ENCODE results near the gene PIM1.
A peak's percentile ranks its signal among the peaks of the same experiment; 100 is the strongest.

Gene PIM1

DNA sequence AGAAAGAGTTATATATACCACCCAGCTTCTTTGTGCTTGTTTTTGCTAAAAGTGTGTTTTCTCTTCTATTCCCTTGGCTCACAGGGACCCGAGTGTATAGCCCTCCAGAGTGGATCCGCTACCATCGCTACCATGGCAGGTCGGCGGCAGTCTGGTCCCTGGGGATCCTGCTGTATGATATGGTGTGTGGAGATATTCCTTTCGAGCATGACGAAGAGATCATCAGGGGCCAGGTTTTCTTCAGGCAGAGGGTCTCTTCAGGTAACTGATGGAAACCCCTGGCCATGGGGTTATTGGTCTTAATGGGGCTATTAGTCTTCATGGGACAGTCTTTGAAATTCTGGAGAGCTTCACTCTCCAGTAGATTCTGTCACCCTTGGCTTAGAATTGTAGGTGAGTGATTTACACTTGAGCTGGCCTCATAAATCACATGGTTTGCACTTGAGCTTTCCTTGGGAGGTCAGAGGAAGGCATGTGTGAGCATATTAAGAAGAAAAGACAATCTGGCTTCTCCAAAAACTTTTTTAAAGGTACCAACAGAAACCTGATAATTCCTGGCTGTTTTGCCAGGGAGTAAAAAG is 3.0 kb downstream of the PIM1 start:
- DNase-seq (ENCODE audit: low read depth): no peak
- TF ChIP-seq CTCF (IDR thresholded peaks at IDR 0.05; ENCODE audit: insufficient read depth, low read depth, low read length, missing control alignments): no peak
- H3K4me3 ChIP-seq (ENCODE audit: low read length): no peak overlapping the region

DNA sequence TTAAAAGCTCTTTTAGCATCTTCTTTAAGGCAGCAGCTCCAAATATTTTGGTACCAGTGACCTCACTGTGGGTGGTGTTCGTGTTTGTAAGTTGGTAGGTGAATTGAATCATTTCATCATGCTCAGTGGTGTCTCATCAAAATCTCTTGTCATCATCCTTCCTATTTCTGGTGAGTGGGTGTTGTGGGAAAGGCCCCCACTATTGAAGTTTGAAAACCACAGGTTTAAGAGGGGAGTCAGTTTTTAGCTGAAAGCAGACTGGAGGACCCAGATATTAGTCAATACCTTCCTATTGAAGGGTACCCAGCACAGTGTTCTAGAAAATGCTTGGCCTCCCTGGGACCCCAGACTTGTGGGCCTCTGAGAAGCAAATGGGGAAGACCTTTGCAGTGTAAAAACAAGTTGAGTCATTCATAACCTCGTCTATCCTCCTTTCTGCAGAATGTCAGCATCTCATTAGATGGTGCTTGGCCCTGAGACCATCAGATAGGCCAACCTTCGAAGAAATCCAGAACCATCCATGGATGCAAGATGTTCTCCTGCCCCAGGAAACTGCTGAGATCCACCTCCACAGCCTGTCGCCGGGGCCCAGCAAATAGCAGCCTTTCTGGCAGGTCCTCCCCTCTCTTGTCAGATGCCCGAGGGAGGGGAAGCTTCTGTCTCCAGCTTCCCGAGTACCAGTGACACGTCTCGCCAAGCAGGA is 3.7 kb downstream of the PIM1 start:
- TF ChIP-seq CTCF (IDR thresholded peaks at IDR 0.05; ENCODE audit: insufficient read depth, low read depth, low read length, missing control alignments): no peak
- no peak overlapping the region for H3K4me3 ChIP-seq (ENCODE audit: low read length)
- peak; percentile 24 for DNase-seq (ENCODE audit: low read depth)

DNA sequence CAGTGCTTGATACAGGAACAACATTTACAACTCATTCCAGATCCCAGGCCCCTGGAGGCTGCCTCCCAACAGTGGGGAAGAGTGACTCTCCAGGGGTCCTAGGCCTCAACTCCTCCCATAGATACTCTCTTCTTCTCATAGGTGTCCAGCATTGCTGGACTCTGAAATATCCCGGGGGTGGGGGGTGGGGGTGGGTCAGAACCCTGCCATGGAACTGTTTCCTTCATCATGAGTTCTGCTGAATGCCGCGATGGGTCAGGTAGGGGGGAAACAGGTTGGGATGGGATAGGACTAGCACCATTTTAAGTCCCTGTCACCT is 4.2 kb downstream of the PIM1 start:
- DNase-seq (ENCODE audit: low read depth): no peak
- H3K4me3 ChIP-seq (ENCODE audit: low read length): no peak overlapping the region
- TF ChIP-seq CTCF (IDR thresholded peaks at IDR 0.05; ENCODE audit: insufficient read depth, low read depth, low read length, missing control alignments): no peak

DNA sequence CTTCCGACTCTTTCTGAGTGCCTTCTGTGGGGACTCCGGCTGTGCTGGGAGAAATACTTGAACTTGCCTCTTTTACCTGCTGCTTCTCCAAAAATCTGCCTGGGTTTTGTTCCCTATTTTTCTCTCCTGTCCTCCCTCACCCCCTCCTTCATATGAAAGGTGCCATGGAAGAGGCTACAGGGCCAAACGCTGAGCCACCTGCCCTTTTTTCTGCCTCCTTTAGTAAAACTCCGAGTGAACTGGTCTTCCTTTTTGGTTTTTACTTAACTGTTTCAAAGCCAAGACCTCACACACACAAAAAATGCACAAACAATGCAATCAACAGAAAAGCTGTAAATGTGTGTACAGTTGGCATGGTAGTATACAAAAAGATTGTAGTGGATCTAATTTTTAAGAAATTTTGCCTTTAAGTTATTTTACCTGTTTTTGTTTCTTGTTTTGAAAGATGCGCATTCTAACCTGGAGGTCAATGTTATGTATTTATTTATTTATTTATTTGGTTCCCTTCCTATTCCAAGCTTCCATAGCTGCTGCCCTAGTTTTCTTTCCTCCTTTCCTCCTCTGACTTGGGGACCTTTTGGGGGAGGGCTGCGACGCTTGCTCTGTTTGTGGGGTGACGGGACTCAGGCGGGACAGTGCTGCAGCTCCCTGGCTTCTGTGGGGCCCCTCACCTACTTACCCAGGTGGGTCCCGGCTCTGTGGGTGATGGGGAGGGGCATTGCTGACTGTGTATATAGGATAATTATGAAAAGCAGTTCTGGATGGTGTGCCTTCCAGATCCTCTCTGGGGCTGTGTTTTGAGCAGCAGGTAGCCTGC is 4.8 kb downstream of the PIM1 start:
- TF ChIP-seq CTCF (IDR thresholded peaks at IDR 0.05; ENCODE audit: insufficient read depth, low read depth, low read length, missing control alignments): no peak
- DNase-seq (ENCODE audit: low read depth): no peak
- H3K4me3 ChIP-seq (ENCODE audit: low read length): no peak overlapping the region

DNA sequence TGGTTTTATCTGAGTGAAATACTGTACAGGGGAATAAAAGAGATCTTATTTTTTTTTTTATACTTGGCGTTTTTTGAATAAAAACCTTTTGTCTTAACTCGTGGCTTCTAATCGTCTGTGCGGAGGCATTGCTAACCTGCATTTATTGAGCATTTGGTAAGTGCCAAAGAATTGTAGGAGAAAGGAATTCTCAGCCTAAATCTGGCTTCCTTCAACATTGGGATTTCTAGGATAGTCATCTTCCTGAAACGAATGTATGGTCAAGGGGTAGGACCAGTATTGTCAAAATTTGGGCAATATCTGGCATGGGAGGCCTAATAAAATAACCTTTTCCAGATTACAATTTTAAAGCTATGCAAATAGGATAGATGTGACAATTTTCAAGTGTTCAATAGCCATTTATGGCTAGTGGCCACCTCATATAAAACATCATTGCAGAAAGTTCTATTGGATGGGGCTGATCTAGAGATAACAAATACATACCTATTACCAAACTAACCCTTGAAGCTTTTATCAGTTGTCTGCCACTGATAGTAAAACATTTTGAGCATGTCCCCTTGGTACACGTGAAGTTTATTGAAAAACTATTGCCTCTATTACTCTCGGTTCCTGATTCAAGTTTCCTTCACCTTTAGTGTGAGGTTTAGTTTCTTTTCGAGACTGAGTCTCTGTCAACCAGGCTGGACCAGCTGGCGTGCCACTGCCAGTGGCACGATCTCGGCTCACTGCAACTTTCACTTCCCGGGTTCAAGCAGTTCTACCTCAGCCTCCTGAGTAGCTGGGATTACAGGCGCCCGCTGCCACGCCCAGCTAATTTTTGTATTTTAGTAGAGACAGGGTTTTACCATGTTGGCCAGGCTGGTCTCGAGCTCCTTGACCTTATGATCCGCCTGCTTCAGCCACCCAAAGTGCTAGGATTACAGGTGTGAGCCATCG is 5.6 kb downstream of the PIM1 start:
- H3K4me3 ChIP-seq (ENCODE audit: low read length): no peak overlapping the region
- peak; percentile 33 for DNase-seq (ENCODE audit: low read depth)
- TF ChIP-seq CTCF (IDR thresholded peaks at IDR 0.05; ENCODE audit: insufficient read depth, low read depth, low read length, missing control alignments): no peak

GRCh38 chr6:37176268-37177076 is 6.5 kb downstream of the PIM1 start:
- H3K4me3 ChIP-seq (ENCODE audit: low read length): no peak overlapping the region
- no peak for TF ChIP-seq CTCF (IDR thresholded peaks at IDR 0.05; ENCODE audit: insufficient read depth, low read depth, low read length, missing control alignments)
- peak; percentile 50 for DNase-seq (ENCODE audit: low read depth)

Data from epithelial cell of esophagus (primary cell).